LNCAP (cell line): ENCODE measurements around the gene GPC5.

ENCODE experiments used
- CTCF ChIP-seq: fragments of 450-650 bp; IDR thresholded peaks from 2 replicates; pipeline ENCODE4 v1.5.1; 2017; ENCODE audit warnings: mild to moderate bottlenecking

The GPC5 gene

GRCh38 chr13:92805766-92806165, 1407.3 kb downstream of the GPC5 start:
- no peak for TF ChIP-seq CTCF

- TF ChIP-seq CTCF = no peak
Observed at GRCh38 chr13:92806215-92806614, 1407.8 kb downstream of the GPC5 start.

GRCh38 chr13:92807353-92807752, 1408.9 kb downstream of the GPC5 start:
- no peak for TF ChIP-seq CTCF

GRCh38 chr13:92807966-92808365, 1409.5 kb downstream of the GPC5 start:
- no peak for TF ChIP-seq CTCF

GRCh38 chr13:92821324-92821723, 1422.9 kb downstream of the GPC5 start:
- no peak for TF ChIP-seq CTCF

GRCh38 chr13:92823059-92823458, 1424.6 kb downstream of the GPC5 start:
- TF ChIP-seq CTCF = no peak

- no peak for TF ChIP-seq CTCF
Observed at GRCh38 chr13:92825938-92826596, 1427.6 kb downstream of the GPC5 start.

- TF ChIP-seq CTCF = no peak
Observed at GRCh38 chr13:92827503-92827902, 1429.1 kb downstream of the GPC5 start.
